OCI-LY3 (cell line): ENCODE results near the gene GJA10.
A peak's percentile ranks its signal among the peaks of the same experiment; 100 is the strongest.
"Not testable (repeated sequence)": the region's sequence is repeated elsewhere in the genome, so short reads cannot be mapped to it uniquely, and the experiment has no call there.

Source experiments
- H2AFZ ChIP-seq: fragments of 200-600, 300-600 bp; shearing (Covaris generic); 2 replicates; pipeline ENCODE4 v1.6.0; 2014; ENCODE audit warnings: antibody characterized with exemption, low read depth, low read length
- H3K27ac ChIP-seq: fragments of 200-600, 300-600 bp; sonication (generic); 2 replicates; pipeline ENCODE4 v1.5.1; 2014; ENCODE audit warnings: mild to moderate bottlenecking, low read length, moderate library complexity, mixed read lengths
- H3K27me3 ChIP-seq: fragments of 200-600, 300-600 bp; sonication (generic); 2 replicates; pipeline ENCODE4 v1.6.1; 2014; ENCODE audit warnings: low read depth, low read length, mixed read lengths
- H3K36me3 ChIP-seq: fragments of 200-600, 300-600 bp; sonication (generic); replicated peaks from 2 replicates; pipeline ENCODE3; 2014; ENCODE audit warnings: low read depth, low read length, mixed read lengths
- H3K4me1 ChIP-seq: fragments of 300-600, 200-600 bp; sonication (generic); 2 replicates; pipeline ENCODE4 v1.6.1; 2014; ENCODE audit warnings: low read length, mixed read lengths
- H3K4me2 ChIP-seq: fragments of 200-600, 300-600 bp; sonication (generic); 2 replicates; pipeline ENCODE4 v1.6.1; 2014; ENCODE audit warnings: low read length, mixed read lengths
- H3K4me3 ChIP-seq: fragments of 300-600, 200-600 bp; sonication (generic); 2 replicates; pipeline ENCODE4 v1.5.1; 2014; ENCODE audit warnings: antibody characterized with exemption, mild to moderate bottlenecking, low read length, moderate library complexity
- H3K79me2 ChIP-seq: fragments of 300-600, 200-600 bp; shearing (Covaris generic); 2 replicates; pipeline ENCODE4 v1.6.1; 2014; ENCODE audit warnings: mild to moderate bottlenecking, low read length, mixed read lengths
- H3K9ac ChIP-seq: fragments of 300-600, 200-600 bp; shearing (Covaris generic); 2 replicates; pipeline ENCODE4 v1.6.0; 2014; ENCODE audit warnings: mild to moderate bottlenecking, low read length, moderate library complexity
- H3K9me3 ChIP-seq: fragments of 200-600, 300-600 bp; shearing (Covaris generic); 2 replicates; pipeline ENCODE4 v1.6.1; 2014; ENCODE audit warnings: low read length, mixed read lengths; ENCODE audit not compliant: insufficient read depth
- H4K20me1 ChIP-seq: fragments of 200-600, 300-600 bp; sonication (generic); 2 replicates; pipeline ENCODE4 v1.6.1; 2016; ENCODE audit warnings: low read length, mixed read lengths; ENCODE audit not compliant: insufficient read depth
- EZH2phosphoT487 ChIP-seq: fragments of 200-600 bp; shearing (Covaris generic); IDR thresholded peaks from 2 replicates; pipeline ENCODE4 v1.6.1; 2018; ENCODE audit warnings: antibody characterized with exemption, mixed run types, low read depth
- TF ChIP-seq, protein P1 (sequence below): fragments of 200-600, 300-600 bp; sonication (generic); IDR thresholded peaks from 2 replicates; pipeline ENCODE4 v1.5.1; 2014; ENCODE audit warnings: antibody characterized with exemption, low read length, low read depth

The GJA10 gene

DNA sequence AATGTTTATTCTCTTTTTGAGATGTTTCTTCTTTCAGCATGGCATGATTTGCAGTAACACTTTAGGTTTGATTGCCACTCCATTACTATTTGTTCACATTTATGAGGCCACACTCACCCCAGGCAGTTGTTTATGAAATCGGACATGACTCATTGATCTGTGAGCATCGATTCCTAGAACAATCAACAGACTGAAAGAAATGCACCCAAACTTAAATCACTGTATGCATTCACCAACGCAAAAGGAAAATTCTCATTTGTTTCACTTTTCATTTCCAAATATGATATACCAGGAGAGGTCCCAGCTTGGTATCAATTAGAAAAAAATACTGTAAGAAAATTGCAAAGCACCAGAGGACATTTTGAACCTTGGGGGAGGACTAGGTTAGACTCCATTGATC, 5.4 kb upstream of the GJA10 start:
- Histone ChIP-seq H3K9ac (no peak overlapping the region), H3K27me3 (no peaks in the 10 kb centered on the region)
- TF ChIP-seq EZH2phosphoT487, result no peak
- TF ChIP-seq, protein P1, sequence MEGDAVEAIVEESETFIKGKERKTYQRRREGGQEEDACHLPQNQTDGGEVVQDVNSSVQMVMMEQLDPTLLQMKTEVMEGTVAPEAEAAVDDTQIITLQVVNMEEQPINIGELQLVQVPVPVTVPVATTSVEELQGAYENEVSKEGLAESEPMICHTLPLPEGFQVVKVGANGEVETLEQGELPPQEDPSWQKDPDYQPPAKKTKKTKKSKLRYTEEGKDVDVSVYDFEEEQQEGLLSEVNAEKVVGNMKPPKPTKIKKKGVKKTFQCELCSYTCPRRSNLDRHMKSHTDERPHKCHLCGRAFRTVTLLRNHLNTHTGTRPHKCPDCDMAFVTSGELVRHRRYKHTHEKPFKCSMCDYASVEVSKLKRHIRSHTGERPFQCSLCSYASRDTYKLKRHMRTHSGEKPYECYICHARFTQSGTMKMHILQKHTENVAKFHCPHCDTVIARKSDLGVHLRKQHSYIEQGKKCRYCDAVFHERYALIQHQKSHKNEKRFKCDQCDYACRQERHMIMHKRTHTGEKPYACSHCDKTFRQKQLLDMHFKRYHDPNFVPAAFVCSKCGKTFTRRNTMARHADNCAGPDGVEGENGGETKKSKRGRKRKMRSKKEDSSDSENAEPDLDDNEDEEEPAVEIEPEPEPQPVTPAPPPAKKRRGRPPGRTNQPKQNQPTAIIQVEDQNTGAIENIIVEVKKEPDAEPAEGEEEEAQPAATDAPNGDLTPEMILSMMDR, result no peak

DNA sequence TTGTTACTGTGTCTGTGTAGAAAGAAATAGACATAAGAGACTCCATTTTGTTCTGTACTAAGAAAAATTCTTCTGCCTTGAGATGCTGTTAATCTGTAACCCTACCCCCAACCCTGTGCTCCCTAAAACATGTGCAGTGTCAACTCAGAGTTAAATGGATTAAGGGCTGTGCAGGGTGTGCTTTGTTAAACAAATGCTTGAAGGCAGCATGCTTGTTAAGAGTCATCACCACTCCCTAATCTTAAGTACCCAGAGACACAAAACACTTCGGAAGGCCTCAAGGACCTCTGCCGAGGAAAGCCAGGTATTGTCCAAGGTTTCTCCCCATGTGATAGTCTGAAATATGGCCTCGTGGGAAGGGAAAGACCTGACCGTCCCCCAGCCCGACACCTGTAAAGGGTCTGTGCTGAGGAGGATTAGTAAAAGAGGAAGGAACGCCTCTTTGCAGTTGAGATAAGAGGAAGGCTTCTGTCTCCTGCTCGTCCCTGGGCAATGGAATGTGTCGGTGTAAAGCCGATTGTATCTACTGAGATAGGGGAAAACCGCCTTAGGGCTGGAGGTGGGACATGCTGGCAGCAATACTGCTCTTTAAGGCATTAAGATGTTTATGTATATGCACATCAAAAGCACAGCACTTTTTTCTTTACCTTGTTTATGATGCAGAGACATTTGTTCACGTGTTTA, 3.3 kb upstream of the GJA10 start:
- not testable (repeated sequence) for H3K4me1 ChIP-seq, H4K20me1 ChIP-seq, H3K27ac ChIP-seq, H3K36me3 ChIP-seq, H3K79me2 ChIP-seq, H2AFZ ChIP-seq, H3K9me3 ChIP-seq, H3K4me3 ChIP-seq, H3K27me3 ChIP-seq, H3K9ac ChIP-seq
- peak overlapping the region; percentile 9; the same call in 1 of the 2 replicates for H3K4me2 ChIP-seq

More for the DNA sequence above, 5.4 kb upstream of the GJA10 start:
- no peak overlapping the region for H3K4me3 ChIP-seq
- no peaks in the 10 kb centered on the region for H4K20me1 ChIP-seq
- H3K9me3 ChIP-seq, result no peaks in the 10 kb centered on the region
- no peaks in the 10 kb centered on the region for H3K36me3 ChIP-seq
- H3K79me2 ChIP-seq, result no peaks in the 10 kb centered on the region
- no peak overlapping the region for H2AFZ ChIP-seq
- no peak overlapping the region for H3K27ac ChIP-seq
- no peak overlapping the region for H3K4me2 ChIP-seq
- no peaks in the 10 kb centered on the region for H3K4me1 ChIP-seq

DNA sequence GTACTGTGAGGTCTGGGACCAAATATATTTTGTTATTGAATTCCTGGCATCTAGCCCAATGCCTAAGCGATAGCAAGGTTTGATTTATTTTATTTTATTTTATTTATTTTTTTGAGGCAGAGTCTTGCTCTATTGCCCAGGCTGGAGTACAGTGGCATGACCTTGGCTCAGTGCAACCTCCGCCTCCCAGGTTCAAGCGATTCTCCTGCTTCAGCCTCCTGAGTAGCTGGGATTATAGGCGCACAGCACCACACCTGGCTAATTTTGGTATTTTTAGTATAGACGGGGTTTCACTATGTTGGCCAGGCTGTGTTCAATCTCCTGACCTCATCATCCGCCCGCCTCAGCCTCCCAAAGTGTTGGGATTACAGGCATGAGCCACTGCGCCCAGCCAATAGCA, 1.7 kb upstream of the GJA10 start:
- H3K9me3 ChIP-seq, H3K36me3 ChIP-seq, H3K4me2 ChIP-seq, H3K27ac ChIP-seq, H3K27me3 ChIP-seq, H3K4me3 ChIP-seq, H3K9ac ChIP-seq, H3K79me2 ChIP-seq, H4K20me1 ChIP-seq, H2AFZ ChIP-seq, H3K4me1 ChIP-seq: not testable (repeated sequence)

DNA sequence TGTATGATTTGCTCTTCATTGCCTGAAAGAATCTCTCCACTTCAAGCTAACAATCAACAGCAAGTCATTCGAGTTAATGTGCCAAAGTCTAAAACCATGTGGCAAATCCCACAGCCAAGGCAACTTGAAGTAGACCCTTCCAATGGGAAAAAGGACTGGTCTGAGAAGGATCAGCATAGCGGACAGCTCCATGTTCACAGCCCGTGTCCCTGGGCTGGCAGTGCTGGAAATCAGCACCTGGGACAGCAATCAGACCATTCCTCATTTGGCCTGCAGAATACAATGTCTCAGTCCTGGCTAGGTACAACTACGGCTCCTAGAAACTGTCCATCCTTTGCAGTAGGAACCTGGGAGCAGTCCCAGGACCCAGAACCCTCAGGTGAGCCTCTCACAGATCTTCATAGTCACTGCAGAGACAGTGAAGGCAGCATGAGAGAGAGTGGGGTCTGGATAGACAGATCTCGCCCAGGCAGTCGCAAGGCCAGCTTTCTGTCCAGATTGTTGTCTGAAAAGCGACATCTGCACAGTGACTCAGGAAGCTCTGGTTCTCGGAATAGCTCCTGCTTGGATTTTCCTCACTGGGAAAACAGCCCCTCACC, 1.1 kb downstream of the GJA10 start:
- TF ChIP-seq EZH2phosphoT487, result no peak
- TF ChIP-seq, protein P1, result no peak
- H3K27me3 ChIP-seq, result no peaks in the 10 kb centered on the region
- H3K4me1 ChIP-seq, result no peaks in the 10 kb centered on the region
- H3K27ac ChIP-seq, result no peak overlapping the region
- H3K79me2 ChIP-seq, result no peaks in the 10 kb centered on the region
- H3K4me3 ChIP-seq, result no peak overlapping the region
- no peaks in the 10 kb centered on the region for H4K20me1 ChIP-seq
- H3K9ac ChIP-seq, result no peak overlapping the region
- H2AFZ ChIP-seq, result no peak overlapping the region
- no peak overlapping the region for H3K4me2 ChIP-seq
- H3K36me3 ChIP-seq, result no peaks in the 10 kb centered on the region
- H3K9me3 ChIP-seq, result no peaks in the 10 kb centered on the region

DNA sequence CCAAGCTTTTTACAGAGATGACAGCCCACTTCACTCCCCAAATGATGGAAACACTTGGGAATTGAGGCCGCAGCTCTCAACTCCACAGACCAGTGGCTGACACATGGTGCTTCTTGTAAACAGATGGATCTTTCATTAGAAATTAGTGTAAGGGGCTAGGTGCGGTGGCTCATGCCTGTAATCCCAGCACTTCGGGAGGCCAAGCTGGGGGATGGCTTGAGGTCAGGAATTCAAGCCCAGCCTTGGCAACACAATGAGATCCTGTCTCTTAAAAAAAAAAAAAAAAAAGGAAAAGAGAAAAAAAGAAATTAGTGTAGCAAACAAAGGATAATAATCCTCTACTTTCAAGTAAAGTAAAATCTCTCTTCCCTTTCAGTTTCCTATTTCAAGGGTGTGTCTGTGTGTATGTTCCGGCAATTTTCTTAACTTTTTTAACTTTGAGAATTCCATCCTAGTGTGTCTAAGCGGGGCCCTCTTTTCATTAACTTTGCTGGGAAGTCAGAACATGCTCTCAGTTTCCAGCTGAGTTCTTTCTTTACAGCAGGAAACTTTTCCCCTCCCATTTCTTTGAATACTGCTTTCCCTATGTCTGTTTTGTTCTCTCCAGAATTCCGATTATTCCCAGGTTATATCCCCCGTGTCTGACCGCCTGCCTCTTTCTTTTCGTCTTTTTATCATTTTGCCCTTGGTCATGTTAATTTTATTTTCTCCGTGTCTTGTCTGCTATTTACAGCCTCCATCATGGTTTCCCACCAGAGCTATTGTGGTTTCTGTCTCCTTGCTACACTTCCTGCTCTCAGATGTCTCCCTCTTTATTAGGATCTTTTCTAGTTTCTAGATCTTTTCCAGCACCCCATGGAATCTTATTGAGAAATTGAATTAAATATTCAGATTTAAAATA, 16.0 kb downstream of the GJA10 start:
- H4K20me1 ChIP-seq, H3K9me3 ChIP-seq, H3K27ac ChIP-seq, H3K79me2 ChIP-seq, H3K4me2 ChIP-seq, H2AFZ ChIP-seq, H3K36me3 ChIP-seq, H3K27me3 ChIP-seq, H3K9ac ChIP-seq, H3K4me1 ChIP-seq, H3K4me3 ChIP-seq: not testable (repeated sequence)
